GM21367 (cell line): Measurements from ENCODE around the gene PTPN22.
A peak's percentile ranks its signal among the peaks of the same experiment; 100 is the strongest.

ENCODE experiments used
- ATAC-seq: cut with Tn5 transposase; IDR thresholded peaks from one replicate; pipeline ENCODE4 v1.9.1; 2021; ENCODE audit not compliant: unreplicated experiment

The PTPN22 gene

DNA sequence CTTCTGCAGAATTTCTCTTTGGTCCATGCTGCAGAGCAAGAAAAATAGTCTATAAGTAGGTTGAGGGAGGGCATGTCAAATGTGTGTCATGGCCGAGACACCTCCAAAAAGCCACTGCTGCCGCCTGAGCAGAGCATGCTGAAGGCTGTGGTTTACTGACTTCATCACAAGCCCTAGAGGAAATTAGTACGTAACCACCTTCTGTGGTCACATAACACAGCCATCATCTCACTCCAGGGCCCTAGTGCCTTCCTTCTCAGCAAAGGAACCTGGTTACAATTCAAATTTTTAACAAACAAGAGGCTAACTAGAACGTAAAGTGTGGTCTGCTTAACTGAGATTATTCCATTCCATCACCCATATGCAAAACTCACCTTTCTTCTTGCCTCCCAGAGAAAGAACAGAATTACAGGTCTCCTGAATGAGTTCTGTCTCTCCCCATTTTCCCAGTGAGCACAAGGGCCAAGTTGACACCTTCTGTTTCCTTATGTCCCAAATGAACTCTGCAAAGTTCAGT, at the start of gene PTPN22:
PTPN22 (minus strand) TSS at position 116 of the 517 bp plus-strand sequence.
- peak; percentile 83 for ATAC-seq

DNA sequence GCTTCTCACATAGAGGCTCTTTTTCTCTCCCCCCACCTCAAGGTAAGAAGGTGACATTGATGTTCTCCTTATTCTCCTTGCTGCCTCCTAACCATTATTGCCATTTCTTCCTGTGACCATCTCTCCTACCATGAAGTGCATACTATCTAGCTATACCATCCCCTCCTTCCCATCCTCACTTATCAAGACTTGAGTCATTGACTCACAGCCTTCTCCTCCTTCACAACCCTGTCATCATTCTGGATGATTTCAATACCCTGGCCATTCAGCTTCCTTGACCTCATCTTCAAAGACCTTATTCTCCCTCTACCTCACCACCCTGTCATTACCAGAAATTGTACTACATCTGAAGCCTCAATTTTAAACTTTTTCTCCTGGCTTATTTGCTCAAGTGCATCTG, 46.7 kb upstream of the PTPN22 start:
- ATAC-seq, result no peak

DNA sequence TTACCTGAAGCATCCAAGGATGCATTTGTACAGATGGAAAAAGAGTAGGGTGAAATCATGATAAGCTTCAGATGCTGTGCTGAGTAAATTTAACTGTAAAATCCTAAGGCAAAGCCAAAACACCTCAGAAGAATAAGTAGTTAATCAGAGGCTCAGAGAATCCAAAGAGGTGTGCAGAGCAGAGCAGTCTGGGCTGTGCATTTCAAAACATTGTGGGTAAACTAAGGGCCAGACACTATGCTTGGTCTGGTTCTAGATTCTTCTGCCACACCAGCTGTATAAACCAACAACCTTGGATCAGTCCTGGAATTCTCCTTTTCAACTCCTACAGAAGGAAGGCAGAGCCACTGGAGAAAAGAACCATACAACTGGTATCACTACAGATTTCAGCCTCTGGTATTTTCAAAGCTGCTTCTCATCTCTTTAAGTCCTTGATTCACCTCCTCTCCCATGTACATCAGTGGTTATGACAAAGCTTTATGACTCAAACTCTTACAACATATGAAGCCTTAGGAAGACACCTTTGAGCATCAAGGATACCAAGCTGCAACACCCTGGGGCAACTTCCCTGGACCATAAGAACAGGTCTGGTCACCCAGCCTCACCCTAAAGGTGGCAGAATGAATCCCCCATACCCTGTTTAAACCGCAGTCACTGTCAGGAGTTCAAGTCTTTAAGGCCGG, 46.0 kb upstream of the PTPN22 start:
- no peak for ATAC-seq

DNA sequence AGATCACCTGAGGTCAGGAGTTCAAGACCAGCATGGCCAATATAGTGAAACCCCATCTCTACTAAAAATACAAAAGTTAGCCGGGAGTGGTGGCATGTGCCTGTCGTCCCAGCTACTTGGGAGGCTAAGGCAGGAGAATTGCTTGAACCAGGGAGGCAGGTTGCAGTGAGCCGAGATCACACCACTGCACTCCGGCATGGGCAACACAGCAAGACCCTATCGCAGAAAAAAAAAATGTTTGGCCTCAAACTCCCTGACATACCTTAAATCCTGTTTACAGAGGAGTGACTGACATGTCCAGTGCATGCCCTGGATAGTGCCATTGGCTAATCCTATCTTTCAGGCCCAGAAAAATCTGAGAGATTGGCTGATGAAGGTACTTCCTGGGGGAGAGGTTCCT, 45.5 kb upstream of the PTPN22 start:
- ATAC-seq, result no peak

DNA sequence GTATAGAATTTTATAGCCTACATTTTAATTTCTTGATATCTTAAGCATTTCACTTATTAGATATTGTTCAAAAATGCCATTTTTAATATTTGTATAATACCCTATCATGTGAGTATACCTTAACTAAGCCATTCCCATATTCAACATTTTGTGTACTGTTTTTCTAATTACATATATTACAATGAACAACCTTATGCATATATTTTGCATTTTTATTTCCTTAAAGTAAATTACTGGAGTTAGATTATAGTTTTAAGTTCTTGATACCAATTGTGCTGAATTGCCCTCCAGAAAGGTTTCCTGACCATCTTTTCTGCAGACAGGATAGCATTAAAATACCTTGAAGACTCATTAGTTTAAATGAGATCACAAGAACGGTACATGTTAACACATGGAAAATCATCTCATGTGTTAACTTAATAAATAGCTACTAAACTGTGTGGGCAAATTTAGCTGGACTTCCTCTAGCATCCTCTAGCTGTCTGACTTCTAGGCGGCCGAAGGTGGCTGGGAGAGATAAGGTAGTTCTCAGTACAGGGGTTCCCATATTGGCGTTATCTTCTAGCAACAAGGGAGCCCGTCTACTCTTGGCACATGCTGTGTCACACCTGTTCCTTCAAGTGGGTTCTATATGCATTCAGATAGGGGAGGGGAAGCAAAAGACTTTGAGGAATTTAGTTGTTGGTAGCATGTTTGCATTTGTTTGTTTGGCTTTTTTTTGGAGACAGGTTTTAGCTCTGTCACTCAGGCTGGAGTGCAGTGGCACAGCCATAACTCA, 42.6 kb upstream of the PTPN22 start:
- ATAC-seq, result no peak

DNA sequence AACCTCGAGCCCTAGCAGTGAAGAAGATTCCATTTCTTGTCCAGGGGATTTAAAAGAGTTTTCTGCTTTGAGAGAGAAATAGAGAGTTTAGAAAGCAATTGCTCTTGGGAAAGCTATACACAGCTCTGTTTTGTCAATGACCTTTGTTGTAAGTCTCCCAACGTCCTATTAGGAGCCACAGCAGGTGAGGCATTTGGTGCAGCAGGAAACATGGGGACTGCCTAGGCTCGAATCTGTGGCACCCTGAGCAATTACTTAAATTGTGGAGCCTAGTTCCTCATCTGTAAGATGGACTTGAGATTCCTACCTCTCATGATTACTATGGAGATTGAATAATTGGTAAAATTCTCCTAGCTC, 41.8 kb upstream of the PTPN22 start:
- ATAC-seq, result no peak

DNA sequence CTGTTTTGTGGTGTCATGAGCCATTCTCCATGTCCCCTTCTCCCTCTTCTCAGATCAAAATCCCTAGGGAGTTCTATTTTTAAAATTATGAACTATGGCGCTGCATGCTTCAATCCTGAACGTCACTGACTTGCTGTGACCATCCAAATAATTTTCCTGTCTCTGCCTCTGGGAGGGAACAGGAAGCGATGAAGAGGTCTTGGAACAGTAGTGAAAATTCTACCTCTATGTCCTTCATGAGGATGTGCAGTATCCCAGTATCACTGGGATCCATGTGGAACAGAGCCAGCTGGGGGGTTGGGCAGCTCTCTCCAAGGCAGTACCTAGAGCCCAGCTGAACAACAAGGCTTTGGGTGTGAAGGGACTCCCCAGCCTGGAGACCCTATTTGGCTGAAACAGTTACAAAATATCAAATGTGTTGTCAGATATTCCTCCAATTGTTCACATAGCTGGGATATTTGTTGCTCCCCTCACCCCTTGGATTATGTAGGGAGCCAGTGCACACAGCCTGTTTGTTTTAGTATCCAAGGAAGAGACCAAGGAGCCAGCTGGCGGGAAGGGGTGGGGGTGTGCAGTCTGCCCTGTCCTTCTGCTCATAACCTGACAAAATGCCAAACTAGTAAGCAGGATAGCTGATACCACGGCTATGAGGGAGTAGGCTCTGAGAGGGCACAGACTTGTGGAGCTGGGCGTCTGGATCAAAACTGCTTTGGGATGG, 41.2 kb upstream of the PTPN22 start:
- no peak for ATAC-seq

DNA sequence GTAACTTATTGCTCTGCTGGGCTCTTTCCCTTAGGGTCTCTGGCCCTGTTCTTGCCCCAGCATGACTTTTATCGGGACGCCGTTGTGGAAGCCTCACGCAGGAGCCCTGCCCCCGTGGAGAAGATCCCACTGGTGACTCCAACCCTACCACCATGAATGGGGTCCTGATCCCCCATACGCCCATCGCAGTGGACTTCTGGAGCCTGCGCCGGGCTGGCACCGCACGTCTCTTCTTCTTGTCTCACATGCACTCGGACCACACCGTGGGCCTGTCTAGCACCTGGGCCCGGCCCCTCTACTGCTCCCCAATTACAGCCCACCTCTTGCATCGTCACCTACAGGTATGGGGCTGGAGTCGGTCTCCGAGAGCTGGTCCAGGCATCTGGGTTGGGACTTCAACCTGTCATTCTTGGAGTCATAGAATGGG, 33.9 kb upstream of the PTPN22 start:
- ATAC-seq, result no peak

DNA sequence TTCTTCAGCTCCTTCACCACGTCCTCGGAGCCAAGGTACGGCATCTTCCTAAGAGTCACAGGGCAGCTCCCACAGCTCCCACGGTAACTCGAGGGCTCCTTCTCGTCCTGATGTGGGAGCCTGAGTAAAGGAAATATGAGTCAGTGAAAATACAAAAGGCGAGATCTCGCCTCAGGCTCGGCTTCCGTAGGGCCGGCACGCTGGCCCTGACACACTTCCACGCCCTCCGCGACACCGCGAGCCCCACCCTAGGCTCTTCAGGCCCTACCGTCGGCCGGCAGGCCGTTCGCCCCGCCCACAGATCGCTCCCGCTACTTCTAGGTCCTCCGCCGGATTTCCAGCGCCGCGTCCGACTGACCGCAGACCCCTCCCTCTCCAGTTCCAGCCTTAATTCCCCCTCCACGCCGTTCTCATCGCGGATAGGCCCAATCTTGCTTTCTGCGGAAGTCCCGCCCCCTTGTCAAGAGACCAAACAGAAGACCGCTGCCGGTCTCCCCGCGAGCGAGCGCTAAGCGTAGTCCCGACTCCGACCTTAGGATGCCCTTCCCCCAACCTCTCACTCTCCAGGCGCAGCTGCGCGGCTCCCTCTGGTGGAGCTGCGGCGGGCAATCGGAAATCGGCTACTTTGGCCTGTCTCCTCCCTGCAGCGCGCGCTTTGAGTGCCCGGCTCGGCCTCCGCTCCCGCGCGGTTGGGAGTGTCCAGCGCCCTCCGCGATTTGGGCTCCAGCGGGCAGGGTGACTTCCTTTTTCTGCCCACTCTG, 33.3 kb upstream of the PTPN22 start, which contains the start of the genes AP4B1 and DCLRE1B:
AP4B1 (minus strand) TSS at position 126 of the 761 bp plus-strand sequence; CDS start at position 44, 82 bp downstream.
DCLRE1B (plus strand) TSS at position 653 of the 761 bp plus-strand sequence. CDS start 261 bp downstream, outside the sequence.
- ATAC-seq, result peak; percentile 87

DNA sequence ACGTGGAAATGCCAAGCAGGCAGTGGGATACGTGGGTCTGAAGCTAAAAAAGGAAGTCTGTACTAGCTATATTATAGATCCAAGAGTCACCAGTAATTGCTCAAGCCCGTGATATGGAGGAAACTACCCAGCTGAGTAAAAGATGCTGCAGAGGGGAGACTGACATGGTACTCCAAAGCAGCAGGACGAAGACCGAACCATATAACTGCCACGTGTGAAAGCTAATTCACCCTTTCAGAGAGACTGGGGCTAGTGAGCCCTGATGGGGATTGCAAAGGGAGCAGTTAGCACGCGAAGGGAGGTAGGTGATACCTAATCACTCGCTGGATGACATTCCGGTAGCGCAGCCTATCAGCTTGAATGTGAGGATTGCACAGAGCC, 32.8 kb upstream of the PTPN22 start:
- ATAC-seq, result no peak

DNA sequence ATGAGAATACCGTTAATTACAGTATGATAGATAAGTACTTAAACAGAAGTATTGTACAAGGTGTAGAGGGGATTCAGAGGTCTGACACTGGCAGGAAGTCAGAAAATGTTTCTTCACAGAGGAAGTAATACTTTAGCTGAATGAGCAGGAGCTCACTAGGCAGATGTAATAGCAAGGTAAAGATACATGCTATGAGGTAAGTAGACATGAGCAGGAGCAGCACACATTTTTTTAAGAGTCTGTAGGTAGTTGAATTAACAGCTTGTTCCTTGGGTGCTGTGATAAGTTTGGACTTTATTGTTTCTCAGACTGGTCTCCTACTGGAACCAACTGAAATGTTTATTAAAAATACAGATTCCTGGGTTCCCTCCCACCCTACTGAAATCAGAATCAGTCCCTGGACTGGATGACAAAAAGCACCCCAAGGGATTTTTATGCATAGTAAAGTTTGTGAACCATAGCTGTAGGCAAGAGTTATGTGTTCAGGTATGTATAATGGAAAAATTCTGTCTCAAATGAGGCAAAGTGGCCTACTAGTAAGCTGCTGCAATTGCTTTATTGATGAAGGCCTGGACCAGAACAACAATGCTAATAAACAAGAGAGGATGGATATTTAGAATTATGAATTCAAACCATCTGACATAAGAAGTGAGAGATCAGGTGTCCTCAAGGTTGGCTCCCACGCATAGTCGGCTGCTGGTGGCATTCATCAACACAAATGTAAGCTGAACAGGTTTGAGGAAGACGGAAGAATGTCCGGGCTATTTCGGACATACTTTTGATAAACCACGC, 32.2 kb upstream of the PTPN22 start:
- no peak for ATAC-seq

DNA sequence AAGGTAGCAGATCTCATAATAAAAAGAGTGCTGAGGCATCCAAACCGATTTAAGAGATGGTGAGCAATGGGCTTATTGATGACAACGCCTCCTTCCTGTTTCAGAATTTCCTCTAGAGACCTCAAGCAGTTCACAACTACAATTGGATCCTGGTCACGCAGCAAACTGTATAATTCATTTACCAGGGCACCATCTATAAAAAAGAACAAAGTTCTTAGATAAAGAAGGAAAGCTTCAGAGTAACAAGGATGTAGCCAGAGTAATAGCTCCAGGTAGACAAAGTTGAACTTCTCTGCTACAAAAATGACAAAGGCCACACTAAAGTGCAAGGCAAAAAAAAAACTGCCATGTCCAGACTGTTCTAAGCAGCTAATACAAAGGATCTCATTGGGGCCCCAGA, 29.7 kb upstream of the PTPN22 start:
- ATAC-seq, result no peak

DNA sequence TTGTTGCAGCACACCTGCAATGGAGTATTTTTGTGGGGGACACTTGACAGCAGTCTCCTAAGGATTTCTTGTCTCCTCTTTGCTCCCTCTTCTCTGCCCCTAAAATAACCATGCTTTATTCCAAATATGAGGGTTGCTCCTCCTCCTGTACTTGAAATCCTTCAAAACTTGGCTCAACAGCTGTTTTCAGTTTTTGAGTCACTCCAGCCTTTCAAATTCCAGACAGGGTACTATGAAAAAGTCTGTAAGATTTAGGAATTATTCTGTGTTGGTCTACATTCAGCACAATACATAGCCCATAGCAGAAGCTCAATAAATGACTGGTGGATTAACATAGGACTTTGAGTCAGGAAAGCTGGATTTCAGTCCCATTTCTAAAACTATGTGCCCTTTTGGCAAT, 27.6 kb upstream of the PTPN22 start:
- no peak for ATAC-seq

DNA sequence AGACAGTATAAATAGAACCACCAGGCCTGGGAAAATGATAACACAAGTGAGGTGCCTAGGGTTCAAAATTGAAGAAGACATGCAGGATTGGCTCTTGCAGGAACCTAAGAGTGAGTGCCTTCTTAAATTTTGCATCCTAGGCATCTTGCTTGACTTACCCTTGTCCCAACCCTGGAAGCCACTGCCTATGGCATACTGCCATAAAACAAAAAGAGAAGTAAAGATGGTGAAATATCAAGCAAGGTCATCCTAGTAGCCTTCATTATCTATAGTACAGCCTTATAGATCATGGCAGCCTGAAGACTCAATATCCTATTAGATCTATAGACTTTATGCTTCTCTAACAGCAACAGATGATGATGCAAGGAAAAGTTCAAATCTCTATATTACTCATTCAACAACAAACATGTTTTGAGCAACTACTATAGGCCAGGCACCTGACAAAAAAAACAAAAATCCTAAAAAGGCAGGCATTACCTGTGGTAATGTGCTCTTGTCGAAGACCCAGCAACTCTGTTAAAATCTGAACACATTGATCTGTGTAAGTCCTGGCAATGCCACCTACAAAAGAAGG, 26.8 kb upstream of the PTPN22 start:
- ATAC-seq, result no peak

DNA sequence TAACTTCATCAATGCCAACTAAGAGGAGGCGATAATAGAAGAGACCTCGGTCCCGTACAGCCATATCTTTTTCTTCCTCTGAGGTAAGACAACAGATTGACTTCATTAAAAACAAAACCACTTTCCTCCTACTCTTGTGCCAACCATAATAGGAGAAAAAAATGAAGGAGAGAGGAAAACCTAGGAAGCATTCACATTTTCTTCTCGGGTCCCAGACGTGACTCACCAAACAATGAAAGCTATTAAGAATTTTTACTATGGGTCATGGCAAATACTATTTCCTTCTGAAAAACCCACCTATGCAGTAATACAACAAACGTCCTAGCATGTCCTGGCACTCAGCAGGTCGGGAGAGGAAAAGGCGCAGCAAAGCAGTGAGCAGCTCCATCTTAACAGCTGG, 24.4 kb upstream of the PTPN22 start:
- ATAC-seq, result no peak

DNA sequence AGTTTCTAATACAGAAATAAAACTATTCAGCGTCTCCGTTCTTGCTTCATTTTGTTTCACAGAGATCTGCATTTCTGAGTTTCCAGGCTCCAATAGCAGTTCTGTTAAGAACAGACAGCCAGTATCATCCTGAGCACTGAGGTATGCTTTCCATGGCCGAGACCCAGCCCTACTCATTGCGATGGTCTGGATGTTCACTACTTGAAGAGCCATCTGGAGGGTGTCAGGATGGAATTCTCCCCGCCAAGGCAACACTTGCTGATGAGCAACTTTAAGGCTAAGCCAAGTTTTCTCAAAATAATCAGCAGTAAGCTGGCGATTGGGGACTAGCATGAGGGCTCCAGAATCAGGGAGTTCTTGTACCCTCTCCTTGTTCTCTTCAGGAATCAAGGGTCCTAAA, 23.6 kb upstream of the PTPN22 start:
- ATAC-seq, result no peak

DNA sequence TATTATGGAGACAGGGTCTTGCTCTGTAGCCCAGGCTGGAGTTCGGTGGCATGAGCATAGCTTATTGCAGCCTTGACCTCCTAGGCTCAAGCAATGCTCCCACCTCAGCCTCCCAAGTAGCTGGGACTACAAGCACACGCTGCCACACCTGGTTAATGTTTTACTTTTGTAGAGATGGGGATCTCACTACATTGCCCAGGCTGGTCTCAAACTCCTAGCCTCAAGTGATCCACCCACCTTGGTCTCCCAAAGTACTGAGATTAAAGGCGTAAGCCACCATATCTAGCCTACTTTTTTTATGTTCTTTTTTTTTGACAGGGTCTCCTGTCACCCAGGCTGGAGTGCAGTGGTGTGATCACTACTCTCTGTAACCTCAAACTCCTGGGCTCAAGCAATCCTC, 21.8 kb upstream of the PTPN22 start:
- no peak for ATAC-seq

DNA sequence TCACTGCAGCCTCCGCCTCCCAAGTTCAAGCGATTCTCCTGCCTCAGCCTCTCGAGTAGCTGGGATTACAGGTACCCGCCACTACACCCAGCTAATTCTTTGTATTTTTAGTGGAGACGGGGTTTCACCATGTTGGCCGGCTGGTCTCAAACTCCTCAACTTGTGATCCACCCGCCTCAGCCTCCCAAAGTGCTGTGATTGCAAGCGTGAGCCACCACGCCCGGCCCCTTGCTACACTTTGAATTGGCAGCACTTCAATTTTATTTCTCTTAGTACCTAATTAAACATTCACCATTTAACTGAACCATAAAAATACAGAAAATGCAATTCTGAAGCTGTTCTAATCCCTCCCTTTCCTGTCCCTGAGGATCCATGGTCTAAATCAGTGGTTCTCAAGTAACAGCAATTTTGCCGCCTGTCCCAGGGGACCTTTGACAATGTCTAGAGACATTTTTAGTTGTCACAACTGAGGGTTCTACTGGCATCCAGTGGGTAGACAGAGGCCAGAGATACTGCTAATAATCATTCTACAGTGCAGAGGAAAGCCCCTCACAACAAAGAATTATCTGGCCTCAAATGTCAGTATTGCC, 20.2 kb upstream of the PTPN22 start:
- ATAC-seq, result no peak

DNA sequence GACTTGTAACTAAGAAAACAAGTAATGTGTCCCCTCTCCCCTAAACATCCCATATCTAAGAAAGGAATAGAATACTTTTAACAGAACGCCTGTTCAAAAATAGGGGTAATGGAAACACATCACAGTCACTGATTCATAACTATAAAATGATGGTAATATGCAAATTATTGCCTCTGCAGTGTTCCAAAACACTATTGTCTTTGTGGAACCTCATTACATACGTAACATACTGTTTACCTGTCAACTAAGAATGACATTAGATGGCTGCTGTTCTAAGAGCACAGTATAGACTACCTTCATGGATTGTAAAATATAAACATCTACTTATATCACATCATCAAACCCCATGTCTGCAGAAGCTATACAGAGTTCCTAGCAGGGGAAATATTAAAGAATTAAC, 19.3 kb upstream of the PTPN22 start:
- ATAC-seq, result no peak
